ENCODE data around the gene PFDN2. TPM values are rescaled to one million over a fixed set of nuclear protein-coding genes. Genes with fewer than 3 reads are reported as not detected.

The PFDN2 gene
- total and polyA plus RNA-seq, 2 of the 8 experiments (the other 6 are each of a cell fraction or from before 2014, with no cell fraction given) = 66.2 to 71.2 TPM

DNA sequence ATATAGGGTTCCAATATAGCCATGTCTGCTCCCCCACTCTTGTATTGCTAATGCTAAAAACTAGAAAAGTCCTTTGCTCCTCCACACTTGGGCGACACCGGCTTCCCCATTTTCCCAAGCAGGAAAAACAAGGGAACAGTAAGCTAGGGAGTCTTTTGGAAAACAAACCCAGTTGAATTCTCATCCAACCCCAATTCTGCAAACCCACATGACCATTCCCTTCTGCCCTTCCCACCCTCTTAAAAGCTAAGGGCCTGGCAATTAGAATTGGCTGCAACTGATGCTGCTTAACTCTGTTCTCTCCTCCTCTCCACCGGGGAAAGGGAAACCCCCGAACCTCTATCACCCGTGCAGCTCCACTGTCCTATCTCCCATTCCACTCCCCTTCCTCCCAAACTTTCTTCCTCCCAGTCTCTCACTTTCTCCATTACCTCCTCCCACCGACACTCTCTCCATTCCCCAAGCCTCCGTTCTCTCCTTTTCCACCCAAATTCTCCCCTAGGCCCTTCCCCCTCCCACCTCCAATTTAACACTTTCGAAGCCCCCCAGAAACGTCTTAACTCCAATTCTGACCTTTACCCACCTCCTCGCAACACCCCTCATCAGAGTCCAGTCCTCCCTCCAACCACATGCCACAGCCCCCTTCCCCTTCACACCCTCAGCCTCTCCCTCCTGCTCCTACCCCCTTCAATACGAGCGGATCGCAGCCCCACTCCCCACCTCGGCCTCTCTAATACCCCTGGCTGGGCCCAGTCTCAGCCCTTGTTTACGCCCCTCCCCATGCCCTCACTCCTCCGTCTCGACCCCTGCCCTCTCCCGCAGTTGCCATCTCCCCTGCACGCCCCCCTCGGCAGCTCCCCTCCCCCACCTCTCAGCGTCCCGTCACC is 13.9 kb upstream of the PFDN2 start (continued):
- TF ChIP-seq EP300 (IDR thresholded peaks at IDR 0.05; ENCODE audit: borderline replicate concordance in 1 of 2, low read depth in 2 of 2, low read length in 2 of 2) = no peak

Data from H1 (cell line).